ENCODE measurements around the gene PHLDA2. TPM values are rescaled to one million over a fixed set of nuclear protein-coding genes. Genes with fewer than 3 reads are reported as not detected.

PHLDA2 gene
- total and polyA plus RNA-seq, 7 donors, result 0.49 to 7.3 (median 0.87) TPM

- peak; percentile 96 for DNase-seq
- peak overlapping the region; percentile 55 for H3K27ac ChIP-seq
- H3K27me3 ChIP-seq (ENCODE audit: insufficient read depth in 3 of 3, low read length in 2 of 3), result peaks cover 0 to 27% (median 5%) of the 10 kb centered on the region in 3 donors
- intact Hi-C loops (cut with DNase I), result no loop called here
- H3K4me1 ChIP-seq, result peaks cover 6% of the 10 kb centered on the region
- ATAC-seq, result peak; percentile 84 to 95 (median 88)
- no peak for TF ChIP-seq CTCF (IDR thresholded peaks at IDR 0.05)
- H3K4me3 ChIP-seq, result peak overlapping the region; percentile 70
- H3K36me3 ChIP-seq (ENCODE audit: insufficient read depth in 1 of 2, low read depth in 1 of 2), result no peaks in the 10 kb centered on the region
- WGBS, 3 donors, result 5 to 9% (median 6%) methylated on average over 53 to 58 of the region's 58 CpGs
- H3K9me3 ChIP-seq, result no peaks in the 10 kb centered on the region
These were observed 27.1 kb downstream of the PHLDA2 start for GRCh38 chr11:2901854-2902783.

GRCh38 chr11:2901196-2901796 lies 27.9 kb downstream of the PHLDA2 start:
- no peak overlapping the region for H3K27ac ChIP-seq

GRCh38 chr11:2899080-2899783 lies 30.0 kb downstream of the PHLDA2 start:
- no peaks in the 10 kb centered on the region for H3K9me3 ChIP-seq
- H3K27ac ChIP-seq, result no peak overlapping the region
- TF ChIP-seq CTCF (IDR thresholded peaks at IDR 0.05), result no peak
- 71 to 75% (median 72%) methylated on average over 13 of the region's 13 CpGs for WGBS, 3 donors
- peaks cover 6% of the 10 kb centered on the region for H3K4me1 ChIP-seq
- H3K27me3 ChIP-seq (ENCODE audit: insufficient read depth in 3 of 3, low read length in 2 of 3), result peaks cover 0 to 18% (median 5%) of the 10 kb centered on the region in 3 donors
- ATAC-seq (no peak), DNase-seq (no peak)
- H3K36me3 ChIP-seq (ENCODE audit: insufficient read depth in 1 of 2, low read depth in 1 of 2), result no peaks in the 10 kb centered on the region
- intact Hi-C loops (cut with DNase I), result loop anchor here in 1 of 2 donors (10.0 kb wide), 2 partner anchors 474 to 594 kb away; partner anchors contain the start of genes C11orf21 and TSPAN32
- H3K4me3 ChIP-seq, result no peak overlapping the region

More at GRCh38 chr11:2901196-2901796, 27.9 kb downstream of the PHLDA2 start:
- peak; percentile 3 to 18 (median 6) for ATAC-seq
- TF ChIP-seq CTCF (IDR thresholded peaks at IDR 0.05), result no peak
- Histone ChIP-seq H3K27me3 (ENCODE audit: insufficient read depth in 3 of 3, low read length in 2 of 3) (peaks cover 0 to 26% (median 5%) of the 10 kb centered on the region in 3 donors), H3K9me3 (no peaks in the 10 kb centered on the region), H3K36me3 (ENCODE audit: insufficient read depth in 1 of 2, low read depth in 1 of 2) (no peaks in the 10 kb centered on the region), H3K4me3 (peak overlapping the region; percentile 70), H3K4me1 (peaks cover 6% of the 10 kb centered on the region)
- intact Hi-C loops (cut with DNase I), result no loop called here
- DNase-seq, result no peak
- 53 to 70% (median 61%) methylated on average over 15 to 16 of the region's 16 CpGs for WGBS, 3 donors

- Histone ChIP-seq H3K36me3 (ENCODE audit: insufficient read depth in 1 of 2, low read depth in 1 of 2) (no peaks in the 10 kb centered on the region), H3K9me3 (no peaks in the 10 kb centered on the region), H3K27ac (no peak overlapping the region), H3K4me3 (no peak overlapping the region), H3K4me1 (peaks cover 6% of the 10 kb centered on the region), H3K27me3 (ENCODE audit: insufficient read depth in 3 of 3, low read length in 2 of 3) (peaks cover 0 to 18% (median 5%) of the 10 kb centered on the region in 3 donors)
- DNase-seq (peak; percentile 51 to 76), ATAC-seq (peak; percentile 28 to 41 (median 36))
- 63 to 79% (median 70%) methylated on average over 12 of the region's 12 CpGs for WGBS, 3 donors
- no peak for TF ChIP-seq CTCF (IDR thresholded peaks at IDR 0.05)
- intact Hi-C loops (cut with DNase I), result loop anchor here in 1 of 2 donors (10.0 kb wide), 2 partner anchors 474 to 594 kb away; partner anchors contain the start of genes C11orf21 and TSPAN32
These were observed 30.7 kb downstream of the PHLDA2 start for GRCh38 chr11:2898366-2899079.
